Measurements from ENCODE around the gene REEP3.
A peak's percentile ranks its signal among the peaks of the same experiment; 100 is the strongest.

The REEP3 gene

DNA sequence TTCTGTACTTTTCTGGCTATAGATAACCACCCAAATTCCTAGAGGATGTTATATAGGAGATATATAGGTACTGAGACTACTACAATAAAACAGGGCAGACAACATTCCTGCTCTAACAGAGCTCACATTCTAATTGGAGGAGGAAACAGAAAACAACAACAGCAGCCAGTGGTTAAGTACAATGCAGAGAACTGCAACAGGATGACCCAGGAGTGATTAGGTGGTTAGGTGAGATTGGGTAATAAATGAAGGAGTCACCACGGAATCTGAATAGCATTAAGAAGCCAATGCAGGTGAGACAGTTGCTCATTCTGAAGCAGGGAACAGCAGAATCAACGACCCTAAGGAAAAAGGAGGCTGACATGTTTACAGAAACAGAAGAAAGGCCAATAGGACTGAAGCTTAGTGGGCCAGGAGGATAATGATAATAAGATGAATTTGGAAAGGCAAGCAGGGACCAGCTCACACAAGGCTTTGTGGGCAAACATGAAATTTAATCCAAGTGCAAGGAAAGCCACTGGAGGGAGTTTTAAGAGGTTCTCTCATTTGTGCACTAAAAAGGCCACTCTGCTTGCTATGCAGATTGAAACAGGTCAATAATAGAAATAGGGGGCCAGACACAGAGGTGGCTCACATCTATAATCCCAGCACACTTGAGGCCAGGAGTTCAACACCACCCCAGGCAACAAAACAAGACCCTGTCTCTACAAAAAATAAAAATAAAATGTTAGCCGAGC is 16.9 kb upstream of the REEP3 start:
- POLR2A ChIA-PET: interaction anchor here (0.9 to 1.2 kb wide), 2 partner anchors 17 kb away, joined by 3 read pairs; partner anchors contain the start of gene REEP3
- no peaks in the 10 kb centered on the region for H3K9me3 ChIP-seq (ENCODE audit: control insufficient read depth, insufficient read depth, low read depth, low read length)
- H3K27ac ChIP-seq (ENCODE audit: extremely low read depth, low read depth, low read length): no peak overlapping the region
- CTCF ChIA-PET: interaction anchor here (0.7 to 1.7 kb wide), 4 partner anchors 10 to 337 kb away, joined by 3 to 7 read pairs (median 3); no protein-coding TSS in a partner anchor
- peaks cover 7% of the 10 kb centered on the region; the same call in 1 of the 2 replicates for H3K4me1 ChIP-seq (ENCODE audit: control insufficient read depth, insufficient read depth, low read length)
- no peaks in the 10 kb centered on the region; a peak in 1 of 3 replicates for H3K36me3 ChIP-seq (ENCODE audit: control insufficient read depth in 2 of 2, insufficient read depth in 1 of 2, low read length in 2 of 2)
- no peak overlapping the region for H3K4me3 ChIP-seq (ENCODE audit: low read depth, low read length)
- TF ChIP-seq ZNF19 (tag by site-specific recombination; IDR thresholded peaks at IDR 0.05; ENCODE audit: low read depth) (no peak), FEZF1 (tag by site-specific recombination; IDR thresholded peaks at IDR 0.05) (peak; percentile 44; the same call in 1 of the 2 replicates), SCRT2 (tag by site-specific recombination; IDR thresholded peaks at IDR 0.05) (peak; percentile 30; the same call in 1 of the 2 replicates), ZNF202 (tag by site-specific recombination; IDR thresholded peaks at IDR 0.05; ENCODE audit: borderline replicate concordance) (no peak), YY1 (tag by site-specific recombination; IDR thresholded peaks at IDR 0.05) (no peak), ZBTB48 (tag by site-specific recombination; IDR thresholded peaks at IDR 0.05) (0 out of 2 replicates have a peak, but pooled peaks have one; percentile 19), ZNF184 (tag by site-specific recombination; IDR thresholded peaks at IDR 0.05) (no peak), GLIS1 (tag by site-specific recombination; IDR thresholded peaks at IDR 0.05) (peak; percentile 22; the same call in 1 of the 2 replicates), KLF16 (tag by site-specific recombination; IDR thresholded peaks at IDR 0.05) (no peak), KLF1 (tag by site-specific recombination; IDR thresholded peaks at IDR 0.05) (no peak), TCF7L2 (IDR thresholded peaks at IDR 0.05; ENCODE audit: borderline replicate concordance, low read depth, low read length) (no peak), MZF1 (tag by site-specific recombination; IDR thresholded peaks at IDR 0.05; ENCODE audit: borderline replicate concordance) (0 out of 2 replicates have a peak, but pooled peaks have one; percentile 9), ZNF341 (tag by site-specific recombination; IDR thresholded peaks at IDR 0.05; ENCODE audit: low read depth) (no peak), ZNF148 (tag by site-specific recombination; IDR thresholded peaks at IDR 0.05; ENCODE audit: borderline replicate concordance) (no peak), ZNF600 (tag by site-specific recombination; IDR thresholded peaks at IDR 0.05) (no peak), ZFP41 (tag by site-specific recombination; IDR thresholded peaks at IDR 0.05; ENCODE audit: borderline replicate concordance) (no peak), ZBTB20 (tag by site-specific recombination; IDR thresholded peaks at IDR 0.05) (peak; percentile 86), SP7 (tag by site-specific recombination; IDR thresholded peaks at IDR 0.05) (no peak), OSR2 (tag by site-specific recombination; IDR thresholded peaks at IDR 0.05) (peak; percentile 25; the same call in 1 of the 2 replicates), ZNF335 (tag by site-specific recombination; conservative IDR thresholded peaks at IDR 0.05) (0 out of 2 replicates have a peak, but pooled peaks have one; percentile 35)
- TF ChIP-seq, protein P1, sequence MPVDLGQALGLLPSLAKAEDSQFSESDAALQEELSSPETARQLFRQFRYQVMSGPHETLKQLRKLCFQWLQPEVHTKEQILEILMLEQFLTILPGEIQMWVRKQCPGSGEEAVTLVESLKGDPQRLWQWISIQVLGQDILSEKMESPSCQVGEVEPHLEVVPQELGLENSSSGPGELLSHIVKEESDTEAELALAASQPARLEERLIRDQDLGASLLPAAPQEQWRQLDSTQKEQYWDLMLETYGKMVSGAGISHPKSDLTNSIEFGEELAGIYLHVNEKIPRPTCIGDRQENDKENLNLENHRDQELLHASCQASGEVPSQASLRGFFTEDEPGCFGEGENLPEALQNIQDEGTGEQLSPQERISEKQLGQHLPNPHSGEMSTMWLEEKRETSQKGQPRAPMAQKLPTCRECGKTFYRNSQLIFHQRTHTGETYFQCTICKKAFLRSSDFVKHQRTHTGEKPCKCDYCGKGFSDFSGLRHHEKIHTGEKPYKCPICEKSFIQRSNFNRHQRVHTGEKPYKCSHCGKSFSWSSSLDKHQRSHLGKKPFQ (tag by site-specific recombination; IDR thresholded peaks at IDR 0.05): 0 out of 2 replicates have a peak, but pooled peaks have one; percentile 16
- TF ChIP-seq, protein P2, sequence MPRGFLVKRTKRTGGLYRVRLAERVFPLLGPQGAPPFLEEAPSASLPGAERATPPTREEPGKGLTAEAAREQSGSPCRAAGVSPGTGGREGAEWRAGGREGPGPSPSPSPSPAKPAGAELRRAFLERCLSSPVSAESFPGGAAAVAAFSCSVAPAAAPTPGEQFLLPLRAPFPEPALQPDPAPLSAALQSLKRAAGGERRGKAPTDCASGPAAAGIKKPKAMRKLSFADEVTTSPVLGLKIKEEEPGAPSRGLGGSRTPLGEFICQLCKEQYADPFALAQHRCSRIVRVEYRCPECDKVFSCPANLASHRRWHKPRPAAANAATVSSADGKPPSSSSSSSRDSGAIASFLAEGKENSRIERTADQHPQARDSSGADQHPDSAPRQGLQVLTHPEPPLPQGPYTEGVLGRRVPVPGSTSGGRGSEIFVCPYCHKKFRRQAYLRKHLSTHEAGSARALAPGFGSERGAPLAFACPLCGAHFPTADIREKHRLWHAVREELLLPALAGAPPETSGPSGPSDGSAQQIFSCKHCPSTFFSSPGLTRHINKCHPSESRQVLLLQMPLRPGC (tag by site-specific recombination; IDR thresholded peaks at IDR 0.05): no peak
